ENCODE data around the gene RPS6KA6. TPM values are rescaled to one million over a fixed set of nuclear protein-coding genes. Genes with fewer than 3 reads are reported as not detected.

Gene RPS6KA6
- total and polyA plus RNA-seq, 12 donors: 0.91 to 6.3 (median 4.3) TPM

- H3K4me1 ChIP-seq (replicated peaks in 1 of 2): no peaks in the 10 kb centered on the region
- no peak for TF ChIP-seq POLR2A (IDR thresholded peaks at IDR 0.05)
- no peak for TF ChIP-seq CTCF (IDR thresholded peaks at IDR 0.05)
- no peaks in the 10 kb centered on the region for H3K36me3 ChIP-seq (replicated peaks in 1 of 2)
- intact Hi-C loops (cut with DNase I): no loop called here
- no peaks in the 10 kb centered on the region for H3K27me3 ChIP-seq
- no peak overlapping the region for H3K27ac ChIP-seq
- no peak overlapping the region for H3K4me3 ChIP-seq
- no peak for DNase-seq
- no peaks in the 10 kb centered on the region for H3K9me3 ChIP-seq (replicated peaks in 1 of 3)
Observed at GRCh38 chrX:84161641-84162040, 26.4 kb downstream of the RPS6KA6 start.

- no peaks in the 10 kb centered on the region for H3K36me3 ChIP-seq (replicated peaks in 1 of 2)
- no peaks in the 10 kb centered on the region for H3K9me3 ChIP-seq (replicated peaks in 1 of 3)
- no peaks in the 10 kb centered on the region for H3K27me3 ChIP-seq
- 77 to 96% (median 87%) methylated on average over 4 of the region's 4 CpGs for WGBS, 4 donors
- TF ChIP-seq POLR2A (IDR thresholded peaks at IDR 0.05) (no peak), CTCF (IDR thresholded peaks at IDR 0.05) (no peak)
- H3K4me1 ChIP-seq (replicated peaks in 1 of 2): no peaks in the 10 kb centered on the region
- DNase-seq: no peak
- intact Hi-C loops (cut with DNase I): no loop called here
- H3K27ac ChIP-seq: no peak overlapping the region
- H3K4me3 ChIP-seq: no peak overlapping the region
Observed at GRCh38 chrX:84160736-84161135, 27.3 kb downstream of the RPS6KA6 start.

GRCh38 chrX:84156821-84157220, 31.2 kb downstream of the RPS6KA6 start:
- WGBS, 4 donors: 67 to 93% (median 81%) methylated on average over 1 of the region's 1 CpG
- TF ChIP-seq CTCF (IDR thresholded peaks at IDR 0.05) (no peak), POLR2A (IDR thresholded peaks at IDR 0.05) (no peak)
- DNase-seq: no peak
- intact Hi-C loops (cut with DNase I): no loop called here
- Histone ChIP-seq H3K27ac (no peak overlapping the region), H3K4me1 (replicated peaks in 1 of 2) (no peaks in the 10 kb centered on the region), H3K36me3 (replicated peaks in 1 of 2) (no peaks in the 10 kb centered on the region), H3K4me3 (no peak overlapping the region), H3K9me3 (replicated peaks in 1 of 3) (no peaks in the 10 kb centered on the region), H3K27me3 (no peaks in the 10 kb centered on the region)

GRCh38 chrX:84155938-84156337, 32.1 kb downstream of the RPS6KA6 start:
- no peaks in the 10 kb centered on the region for H3K9me3 ChIP-seq (replicated peaks in 1 of 3)
- H3K4me1 ChIP-seq (replicated peaks in 1 of 2): no peaks in the 10 kb centered on the region
- WGBS, 4 donors: 70 to 94% (median 85%) methylated on average over 3 of the region's 3 CpGs
- no peaks in the 10 kb centered on the region for H3K27me3 ChIP-seq
- no peaks in the 10 kb centered on the region for H3K36me3 ChIP-seq (replicated peaks in 1 of 2)
- intact Hi-C loops (cut with DNase I): no loop called here
- H3K27ac ChIP-seq: no peak overlapping the region
- H3K4me3 ChIP-seq: no peak overlapping the region
- no peak for DNase-seq
- TF ChIP-seq POLR2A (IDR thresholded peaks at IDR 0.05) (no peak), CTCF (IDR thresholded peaks at IDR 0.05) (no peak)
